H1 (cell line): ENCODE results near the gene ZNF33A. TPM values are rescaled to one million over a fixed set of nuclear protein-coding genes. Genes with fewer than 3 reads are reported as not detected.

Experiments
- ATF2 ChIP-seq: IDR thresholded peaks from 2 replicates; pipeline ENCODE4 v1.6.1; 2012; ENCODE audit warnings: low read length, inconsistent platforms
- BCL11A ChIP-seq, 2 experiments: IDR thresholded peaks; one replicate each; pipeline ENCODE4 v1.6.1; 2011; ENCODE audit warnings: low read depth in 2 of 2, low read length in 2 of 2, mild to moderate bottlenecking in 2 of 2
- BRCA1 ChIP-seq: IDR thresholded peaks from 2 replicates; pipeline ENCODE4 v1.6.1; 2012; ENCODE audit warnings: low read depth, low read length, improper control_type of control experiment
- FOSL1 ChIP-seq: IDR thresholded peaks from 2 replicates; pipeline ENCODE4 v1.6.1; 2011; ENCODE audit warnings: mild to moderate bottlenecking, low read depth, low read length, moderate library complexity; ENCODE audit not compliant: insufficient read depth
- KDM1A ChIP-seq: fragments of 200-600, 300-600 bp; sonication (generic); IDR thresholded peaks from 2 replicates; pipeline ENCODE4 v1.7.1; 2016; ENCODE audit warnings: mild to moderate bottlenecking, low read length, borderline replicate concordance
- MAFK ChIP-seq: IDR thresholded peaks from 2 replicates; pipeline ENCODE4 v1.6.1; 2012; ENCODE audit warnings: low read depth, mild to moderate bottlenecking, improper control_type of control experiment, low read length
- PHF8 ChIP-seq: fragments of 200-600 bp; sonication (generic); conservative IDR thresholded peaks from 2 replicates; pipeline ENCODE4 v1.7.1; 2012; ENCODE audit warnings: low read depth, mild to moderate bottlenecking, inconsistent platforms, low read length, moderate library complexity
- POLR2AphosphoS5 ChIP-seq: IDR thresholded peaks from 2 replicates; pipeline ENCODE4 v1.6.1; 2011; ENCODE audit warnings: low read depth, low read length
- RBBP5 ChIP-seq: IDR thresholded peaks from 2 replicates; pipeline ENCODE4 v1.7.1; 2012; ENCODE audit warnings: low read depth, mild to moderate bottlenecking, inconsistent platforms, low read length, moderate library complexity, borderline replicate concordance
- RNF2 ChIP-seq: fragments of 200-900, 300-1000 bp; sonication (generic); IDR thresholded peaks from 2 replicates; pipeline ENCODE4 v1.7.1; 2016; ENCODE audit warnings: borderline replicate concordance, low read depth, mild to moderate bottlenecking, antibody characterized with exemption, low read length; ENCODE audit not compliant: poor library complexity, severe bottlenecking; ENCODE audit errors: missing control alignments
- SIN3A ChIP-seq, 2 experiments: IDR thresholded peaks in 1 of 2; conservative IDR thresholded peaks in 1 of 2; 2 replicates each; pipeline ENCODE4 v1.6.1; 2011 to 2012; ENCODE audit warnings: low read length in 2 of 2, improper control_type of control experiment in 1 of 2, low read depth in 1 of 2, mild to moderate bottlenecking in 1 of 2
- SP2 ChIP-seq: IDR thresholded peaks from 2 replicates; pipeline ENCODE4 v1.6.1; 2012; ENCODE audit warnings: mild to moderate bottlenecking, low read length, inconsistent platforms
- TBP ChIP-seq: IDR thresholded peaks from 2 replicates; pipeline ENCODE4 v1.6.1; 2011; ENCODE audit warnings: low read depth, low read length, improper control_type of control experiment
- TEAD4 ChIP-seq: IDR thresholded peaks from 2 replicates; pipeline ENCODE4 v1.6.1; 2012; ENCODE audit warnings: low read depth, low read length, inconsistent platforms, mixed read lengths
- USF2 ChIP-seq: IDR thresholded peaks from 2 replicates; pipeline ENCODE4 v1.6.1; 2011; ENCODE audit warnings: low read length, improper control_type of control experiment
- polyA plus RNA-seq, 7 experiments: library from polyadenylated mRNA; depleted of rRNA in 3 of 7; stranded (reverse) in 5 of 7; unstranded in 2 of 7; fragments of >200 nt in 5 of 7; fragments of 200-250 nt in 2 of 7; gene quantifications; 1 replicate in 5 of 7; 2 replicates in 1 of 7; 4 replicates in 1 of 7; pipeline versions ENCODE4 v1.2.1 to v1.2.3, GENCODE V29; 2011 to 2013; ENCODE audit warnings: missing spikeins in 2 of 7, mixed read lengths in 2 of 7
- total RNA-seq: library from RNA; stranded (reverse); fragmentation: NEBNext Ultra II Directional; extraction: Animal tissue kit (Norgen Biotek cat#: 25700); gene quantifications from 2 replicates; pipeline ENCODE4 v1.2.1, GENCODE V29; 2021

ZNF33A gene
- total and polyA plus RNA-seq, 2 of the 8 experiments (the other 6 are each of a cell fraction or from before 2014, with no cell fraction given) = 6.0 to 48.3 TPM

GRCh38 chr10:38094158-38094926, 83.9 kb downstream of the ZNF33A start, which contains the start of gene ZNF37A (continued):
- TF ChIP-seq KDM1A = no peak
- TF ChIP-seq USF2 = no peak
- no peak for TF ChIP-seq SIN3A (conservative IDR thresholded peaks at IDR 0.05 in 1 of 2, IDR thresholded peaks at IDR 0.05 in 1 of 2; ENCODE audit: low read depth in 1 of 2, low read length in 2 of 2)
- no peak for TF ChIP-seq TBP
- TF ChIP-seq BCL11A (IDR thresholded peaks at IDR 0.05; ENCODE audit: low read depth in 2 of 2, low read length in 2 of 2) = no peak
- no peak for TF ChIP-seq RBBP5
- TF ChIP-seq RNF2 = no peak
- no peak for TF ChIP-seq ATF2
- TF ChIP-seq FOSL1 = no peak
- no peak for TF ChIP-seq MAFK
- no peak for TF ChIP-seq SP2
- no peak for TF ChIP-seq BRCA1
- no peak for TF ChIP-seq POLR2AphosphoS5
- no peak; the same call in 1 of the 2 replicates for TF ChIP-seq PHF8
- TF ChIP-seq TEAD4 = no peak
